Measurements from ENCODE around the gene ACADVL.

GRCh38 chr17:7249214-7249613 is 29.5 kb downstream of the ACADVL start:
- no peak for TF ChIP-seq POLR2A (IDR thresholded peaks at IDR 0.05)
- TF ChIP-seq CTCF (IDR thresholded peaks at IDR 0.05): no peak

Data from esophagus squamous epithelium (tissue), 4 donors.